Hematopoietic multipotent progenitor cell treated with erythropoietin and hydrocortisone succinate and interleukin-3 and kit ligand, for 6 days (in vitro differentiated cells): ENCODE measurements around the gene KREMEN1.
A peak's percentile ranks its signal among the peaks of the same experiment; 100 is the strongest.

Source experiments
- DNase-seq: peaks from one replicate; pipeline ENCODE4 v3.0.0-alpha.2; 2015

KREMEN1 gene

GRCh38 chr22:29209624-29209929 is 136.7 kb downstream of the KREMEN1 start:
- DNase-seq: no peak

GRCh38 chr22:29211066-29211465 is 138.2 kb downstream of the KREMEN1 start:
- no peak for DNase-seq

- DNase-seq: no peak
Measured at GRCh38 chr22:29211466-29211865, 138.6 kb downstream of the KREMEN1 start.

- DNase-seq: no peak
Measured at GRCh38 chr22:29212743-29213142, 139.9 kb downstream of the KREMEN1 start.

- DNase-seq: no peak
Measured at GRCh38 chr22:29213493-29213892, 140.7 kb downstream of the KREMEN1 start.

- no peak for DNase-seq
Measured at GRCh38 chr22:29214232-29214631, 141.4 kb downstream of the KREMEN1 start.

- DNase-seq: no peak
Measured at GRCh38 chr22:29215012-29215860, 142.4 kb downstream of the KREMEN1 start.

- no peak for DNase-seq
Measured at GRCh38 chr22:29216011-29216872, 143.4 kb downstream of the KREMEN1 start.

GRCh38 chr22:29216873-29217666 is 144.2 kb downstream of the KREMEN1 start:
- DNase-seq: peak; percentile 47
